AML-193 (cell line): ENCODE data around the gene KIF26B.

Experiments
- DNase-seq, 2 experiments: peaks; one replicate each; lab custom pipeline; 2025; lab: John Stamatoyannopoulos, UW

KIF26B gene

GRCh38 chr1:245512181-245512888 lies 357.6 kb downstream of the KIF26B start:
- DNase-seq, result no peak

GRCh38 chr1:245512980-245513578 lies 358.3 kb downstream of the KIF26B start:
- DNase-seq, result peak; percentile 27 to 45

- no peak for DNase-seq
Measured at GRCh38 chr1:245516284-245516759, 361.5 kb downstream of the KIF26B start.

- DNase-seq, result no peak
Measured at GRCh38 chr1:245520611-245521010, 365.8 kb downstream of the KIF26B start.

- no peak for DNase-seq
Measured at GRCh38 chr1:245526141-245526540, 371.4 kb downstream of the KIF26B start.

- no peak for DNase-seq
Measured at GRCh38 chr1:245528258-245528635, 373.5 kb downstream of the KIF26B start.

GRCh38 chr1:245530937-245531336 lies 376.2 kb downstream of the KIF26B start:
- no peak for DNase-seq

- DNase-seq, result no peak
Measured at GRCh38 chr1:245537992-245538391, 383.2 kb downstream of the KIF26B start.

GRCh38 chr1:245538671-245539070 lies 383.9 kb downstream of the KIF26B start:
- no peak for DNase-seq

GRCh38 chr1:245541369-245541768 lies 386.6 kb downstream of the KIF26B start:
- DNase-seq, result no peak

- DNase-seq, result no peak
Measured at GRCh38 chr1:245542365-245542764, 387.6 kb downstream of the KIF26B start.

GRCh38 chr1:245544236-245544635 lies 389.5 kb downstream of the KIF26B start:
- no peak for DNase-seq

- DNase-seq, result no peak
Measured at GRCh38 chr1:245546875-245547274, 392.1 kb downstream of the KIF26B start.

GRCh38 chr1:245549996-245550719 lies 395.4 kb downstream of the KIF26B start:
- no peak for DNase-seq

- no peak for DNase-seq
Measured at GRCh38 chr1:245550720-245551043, 395.9 kb downstream of the KIF26B start.

GRCh38 chr1:245551536-245551935 lies 396.8 kb downstream of the KIF26B start:
- DNase-seq, result no peak

- DNase-seq, result no peak
Measured at GRCh38 chr1:245552331-245552730, 397.5 kb downstream of the KIF26B start.

- no peak for DNase-seq
Measured at GRCh38 chr1:245556057-245556456, 401.3 kb downstream of the KIF26B start.

GRCh38 chr1:245558069-245558468 lies 403.3 kb downstream of the KIF26B start:
- no peak for DNase-seq

GRCh38 chr1:245560316-245560859 lies 405.6 kb downstream of the KIF26B start:
- no peak for DNase-seq

GRCh38 chr1:245561665-245562234 lies 407.0 kb downstream of the KIF26B start:
- DNase-seq, result no peak

- DNase-seq, result no peak
Measured at GRCh38 chr1:245566134-245566533, 411.3 kb downstream of the KIF26B start.

GRCh38 chr1:245566952-245567351 lies 412.2 kb downstream of the KIF26B start:
- no peak for DNase-seq
